Activated CD4-positive, CD25-positive, alpha-beta regulatory T cell (primary cell): ENCODE results near the gene CDC42BPA.
"Not testable (repeated sequence)": the region's sequence is repeated elsewhere in the genome, so short reads cannot be mapped to it uniquely, and the experiment has no call there.

Experiments
- DNase-seq, 4 experiments: peaks; one replicate each; lab custom pipeline; 2025; lab: John Stamatoyannopoulos, UW

The CDC42BPA gene

DNA sequence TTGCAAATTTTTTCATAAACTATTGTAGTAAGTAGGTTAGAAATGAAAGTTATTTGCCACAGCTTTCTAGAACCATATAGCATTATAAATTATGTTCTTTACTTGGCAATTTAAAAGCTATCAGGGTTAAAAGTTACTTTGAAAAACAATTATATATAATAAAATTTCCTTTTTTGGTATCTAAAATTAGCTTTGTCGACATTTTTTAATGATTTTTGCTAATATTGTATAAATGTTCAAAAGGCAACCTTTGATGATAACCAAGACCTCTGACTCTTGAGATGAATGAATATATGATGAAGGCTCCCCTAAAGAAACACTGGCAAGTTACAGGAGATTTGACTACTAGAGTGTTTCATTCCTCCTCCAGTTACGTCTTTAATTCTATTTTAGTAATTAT lies 121.2 kb downstream of the CDC42BPA start:
- no peak for DNase-seq

DNA sequence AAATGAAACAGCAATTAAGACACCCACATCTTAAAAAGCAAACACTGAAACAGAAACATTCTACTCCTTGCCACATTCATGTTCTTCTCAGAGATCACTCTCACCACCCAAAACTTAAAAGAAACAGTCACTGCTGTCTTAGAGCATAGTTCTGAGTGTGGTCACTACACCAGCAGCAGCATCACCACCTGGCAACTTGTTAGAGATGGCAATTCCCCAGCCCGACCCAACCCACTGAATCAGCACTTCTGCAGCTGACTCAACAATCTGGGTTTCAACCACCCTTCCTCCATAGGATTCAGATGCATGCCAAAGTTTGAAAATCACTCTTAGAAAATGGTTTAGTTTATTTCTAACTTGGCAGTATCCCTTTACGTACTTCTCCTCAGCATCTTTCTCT lies 126.1 kb downstream of the CDC42BPA start:
- no peak for DNase-seq

GRCh38 chr1:227191607-227192006 lies 126.7 kb downstream of the CDC42BPA start:
- DNase-seq = no peak

DNA sequence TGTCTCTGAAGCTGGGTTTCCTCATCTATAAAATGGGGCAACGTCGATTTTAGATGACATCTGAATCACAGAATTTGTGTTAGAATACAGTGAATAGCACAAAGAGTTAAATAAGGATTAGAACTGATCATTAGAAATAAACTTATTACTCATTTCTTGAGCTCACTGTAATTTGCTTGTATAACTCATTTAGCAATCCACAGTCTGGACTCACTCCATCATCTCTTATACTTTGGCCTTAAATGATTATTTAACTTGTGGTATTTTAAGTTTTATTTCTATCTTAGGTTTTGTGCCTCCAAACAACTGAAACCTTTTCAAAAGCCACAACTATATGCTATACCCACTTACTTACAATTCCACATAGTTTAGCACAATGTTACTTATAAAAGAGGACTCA lies 128.0 kb downstream of the CDC42BPA start:
- DNase-seq = no peak

GRCh38 chr1:227185291-227185690 lies 133.0 kb downstream of the CDC42BPA start:
- DNase-seq = no peak

DNA sequence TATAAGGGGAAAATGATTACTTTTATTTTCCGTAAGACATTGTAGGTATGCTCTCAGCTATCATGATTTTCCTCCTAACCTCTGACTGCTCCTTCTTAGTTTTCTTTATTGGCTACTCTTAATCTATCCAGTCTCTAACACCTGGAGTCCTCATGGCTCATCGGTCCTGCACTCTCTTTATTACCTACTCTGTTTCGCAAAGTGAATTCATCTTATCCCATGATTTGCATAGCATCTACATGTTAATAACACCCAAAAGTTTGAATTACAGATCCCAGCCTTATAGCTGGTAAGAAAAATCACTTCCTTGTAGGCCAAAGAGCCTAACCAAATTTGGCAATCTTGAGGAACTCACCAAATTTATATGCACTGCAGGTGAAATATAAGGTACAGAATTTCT lies 136.3 kb downstream of the CDC42BPA start:
- DNase-seq = no peak

GRCh38 chr1:227175611-227176010 lies 142.7 kb downstream of the CDC42BPA start:
- DNase-seq = no peak

DNA sequence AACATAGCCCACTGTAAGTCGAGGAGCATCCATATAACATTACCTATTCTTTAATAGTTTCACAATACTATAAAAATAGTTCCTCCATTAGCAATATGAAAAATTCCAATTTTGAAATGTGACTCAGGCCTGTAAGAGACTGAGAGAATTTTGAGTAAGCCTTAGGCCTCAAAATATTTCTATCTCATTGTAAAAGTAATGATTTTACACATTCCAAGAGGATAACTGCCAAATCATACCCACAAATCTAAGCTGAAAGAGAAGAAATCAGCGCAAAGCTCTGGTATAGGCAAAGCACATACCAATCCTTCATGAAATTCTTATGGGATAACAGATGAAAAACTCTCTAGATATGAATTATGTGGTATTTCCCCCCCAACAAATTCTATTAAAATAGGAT lies 144.1 kb downstream of the CDC42BPA start:
- DNase-seq = no peak

- no peak for DNase-seq
Observed at GRCh38 chr1:227170361-227171166, 147.7 kb downstream of the CDC42BPA start.

DNA sequence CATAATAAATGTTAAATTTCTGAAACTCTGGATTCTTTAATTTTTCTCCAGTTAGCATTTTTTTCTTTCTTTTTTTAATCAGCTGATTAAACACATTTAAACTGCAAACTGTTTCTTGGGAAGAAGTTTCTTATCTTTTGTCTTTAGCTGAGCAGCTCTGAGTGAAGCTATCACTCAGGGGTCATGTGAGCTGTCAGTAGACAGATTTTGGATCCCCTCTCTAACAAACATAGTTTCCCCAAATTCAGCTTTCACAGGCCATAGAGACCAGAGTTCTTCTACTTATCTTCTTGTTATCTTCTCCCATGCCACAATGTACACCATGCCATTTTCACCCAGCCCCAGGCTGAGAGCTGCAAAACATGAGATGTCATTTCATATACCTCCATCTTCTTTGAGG lies 148.9 kb downstream of the CDC42BPA start:
- no peak for DNase-seq

DNA sequence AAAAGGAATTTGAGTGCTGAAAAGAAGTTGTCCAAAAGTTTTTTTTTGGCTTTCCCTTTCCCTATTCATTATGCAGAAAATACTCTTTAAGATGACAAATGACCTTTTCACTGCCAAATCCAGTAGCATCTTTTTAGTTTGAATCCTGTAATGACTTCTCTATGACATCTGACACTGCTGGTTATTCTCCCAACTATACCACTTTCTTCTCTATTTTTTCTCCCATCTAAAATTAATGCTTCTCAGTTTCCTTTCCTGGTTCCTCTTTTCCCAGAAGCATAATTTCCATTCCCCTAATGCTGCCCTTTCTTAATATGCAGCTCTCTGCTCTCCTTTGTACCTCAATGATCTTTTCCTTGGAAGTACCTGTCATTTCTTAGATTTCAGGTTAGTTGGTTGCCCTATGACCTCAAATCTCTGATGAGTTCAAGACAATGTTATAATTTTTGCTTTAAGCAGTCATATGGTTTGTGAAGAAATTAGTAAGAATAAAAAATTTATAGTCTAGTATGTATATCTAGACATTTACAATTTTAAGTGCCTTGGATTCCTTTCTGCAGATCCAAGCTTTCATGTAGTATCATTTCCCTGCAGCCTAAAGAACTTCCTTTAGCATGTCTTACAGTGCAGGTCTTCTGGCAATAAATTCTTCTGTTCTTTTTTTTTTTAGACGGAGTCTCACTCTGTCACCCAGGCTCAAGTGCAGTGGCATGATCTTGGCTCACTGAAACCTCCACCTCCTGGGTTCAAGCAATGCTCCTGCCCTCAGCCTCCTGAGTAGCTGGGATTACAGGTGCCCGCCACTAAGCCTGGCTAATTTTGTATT lies 150.8 kb downstream of the CDC42BPA start:
- no peak for DNase-seq

GRCh38 chr1:227166559-227166958 lies 151.7 kb downstream of the CDC42BPA start:
- DNase-seq = no peak

- DNase-seq = no peak
Observed at GRCh38 chr1:227161470-227161869, 156.8 kb downstream of the CDC42BPA start.

DNA sequence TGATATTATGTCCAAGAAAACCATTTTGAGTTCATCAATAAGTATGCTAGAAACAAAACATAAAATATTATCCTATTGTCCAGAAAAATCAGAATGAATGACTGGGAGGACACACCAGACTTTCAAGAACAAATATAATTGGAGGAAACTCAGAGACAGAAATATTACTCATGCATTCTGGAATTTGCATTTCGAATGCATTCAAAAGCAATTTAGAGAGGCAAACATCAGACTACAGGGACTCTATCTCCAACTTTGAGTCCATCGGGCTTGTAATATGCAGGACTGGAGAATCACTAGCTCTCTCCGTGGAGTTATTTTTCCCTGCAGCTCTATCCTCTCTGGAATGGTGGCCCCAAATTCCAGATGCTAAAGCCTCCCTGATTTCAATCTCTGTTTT lies 161.8 kb downstream of the CDC42BPA start:
- no peak for DNase-seq

DNA sequence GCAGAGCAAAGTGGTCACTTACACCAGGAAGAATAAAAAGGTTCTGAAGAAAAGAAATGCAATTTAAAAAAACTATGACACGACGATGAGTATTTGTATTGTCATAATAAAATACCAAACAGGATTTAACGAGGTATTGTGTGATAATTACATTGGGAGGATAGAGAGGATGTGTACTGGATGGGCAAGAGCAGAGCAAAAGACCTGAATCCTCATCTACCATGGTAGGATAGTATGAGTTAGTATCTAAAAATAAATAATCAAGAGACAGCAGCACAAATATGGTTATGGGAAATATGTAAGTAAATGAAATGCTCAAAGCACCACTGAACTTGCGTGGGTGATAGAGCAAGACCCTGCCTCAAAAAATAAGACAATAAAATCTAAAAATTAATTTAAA lies 162.6 kb downstream of the CDC42BPA start:
- DNase-seq = no peak

DNA sequence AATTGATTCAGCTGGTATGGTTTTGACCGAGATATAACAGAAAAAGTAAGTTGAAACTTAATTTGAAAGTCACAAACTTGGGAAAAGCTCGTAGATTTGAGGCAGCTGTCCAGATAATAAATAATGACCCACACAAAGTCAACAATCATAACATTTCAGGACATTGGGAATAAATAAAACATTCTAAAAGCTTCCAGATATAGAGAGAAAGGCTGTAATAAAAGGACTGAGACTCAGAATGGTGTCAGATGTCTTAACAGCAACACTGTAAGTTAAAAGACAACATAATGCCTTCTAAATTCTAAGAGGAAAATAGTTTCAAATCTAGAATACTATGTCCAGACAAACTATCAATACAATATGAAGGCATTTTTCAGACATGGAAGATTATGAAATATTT lies 163.3 kb downstream of the CDC42BPA start:
- no peak for DNase-seq

GRCh38 chr1:227152525-227152924 lies 165.8 kb downstream of the CDC42BPA start:
- no peak for DNase-seq

- no peak for DNase-seq
Observed at GRCh38 chr1:227140376-227140775, 177.9 kb downstream of the CDC42BPA start.

- no peak for DNase-seq
Observed at GRCh38 chr1:227136210-227136820, 182.0 kb downstream of the CDC42BPA start.

GRCh38 chr1:227134686-227135314 lies 183.5 kb downstream of the CDC42BPA start:
- DNase-seq = no peak

DNA sequence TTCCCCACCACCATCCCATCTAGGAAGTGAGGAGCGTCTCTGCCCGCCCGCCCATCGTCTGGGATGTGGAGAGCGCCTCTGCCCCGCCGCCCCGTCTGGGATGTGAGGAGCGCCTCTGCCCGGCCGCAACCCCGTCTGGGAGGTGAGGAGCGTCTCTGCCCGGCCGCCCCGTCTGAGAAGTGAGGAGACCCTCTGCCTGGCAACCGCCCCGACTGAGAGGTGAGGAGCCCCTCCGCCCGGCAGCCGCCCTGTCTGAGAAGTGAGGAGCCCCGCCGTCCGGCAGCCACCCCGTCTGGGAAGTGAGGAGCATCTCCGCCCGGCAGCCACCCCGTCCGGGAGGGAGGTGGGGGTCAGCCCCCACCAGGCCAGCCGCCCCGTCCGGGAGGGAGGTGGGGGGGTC lies 185.6 kb downstream of the CDC42BPA start:
- not testable (repeated sequence) for DNase-seq

- no peak for DNase-seq
Observed at GRCh38 chr1:227131193-227131592, 187.1 kb downstream of the CDC42BPA start.
